ENCODE measurements around the gene TRAM2.
A peak's percentile ranks its signal among the peaks of the same experiment; 100 is the strongest.

The TRAM2 gene

DNA sequence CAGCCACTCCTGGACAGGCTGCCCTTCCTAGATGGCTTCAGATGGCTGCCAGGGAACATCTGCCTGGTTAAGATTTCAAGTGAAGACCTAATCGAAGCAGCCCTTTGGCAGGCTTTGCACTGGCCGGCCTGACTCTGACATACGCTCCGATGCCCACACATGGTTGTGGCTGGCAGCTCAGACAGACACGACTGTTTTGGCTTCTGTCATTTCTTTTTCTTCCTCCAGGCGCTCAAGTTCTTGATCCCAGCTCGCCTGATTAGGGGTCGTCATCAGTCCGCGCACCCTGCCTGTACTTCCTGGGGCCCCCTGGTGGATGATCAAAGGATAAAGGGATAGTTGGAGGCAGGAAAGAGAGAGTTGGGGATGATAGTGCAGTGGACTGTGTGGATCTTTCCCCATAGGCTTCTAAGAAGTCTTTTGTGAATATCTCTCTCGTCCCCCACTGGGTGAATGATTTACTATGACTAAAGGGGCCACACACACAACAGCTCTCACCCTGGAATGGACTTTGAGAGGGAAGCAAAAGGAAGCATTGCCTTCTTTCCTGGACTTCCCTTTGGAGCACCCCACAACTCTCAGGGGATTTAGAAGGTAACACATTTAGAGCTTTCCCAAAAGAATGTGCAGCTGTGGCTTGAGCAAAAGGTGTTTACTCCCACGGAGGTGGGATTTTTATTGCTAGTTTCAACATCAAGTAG lies 21.4 kb upstream of the TRAM2 start:
- H3K36me3 ChIP-seq: no peaks in the 10 kb centered on the region
- peaks cover 0 to 49% (median 37%) of the 10 kb centered on the region in 4 donors for H3K4me1 ChIP-seq
- DNase-seq: peak; percentile 66 to 76
- intact Hi-C loops (cut with DNase I; ENCODE audit: low total_unique reads): loop anchor here (2.0 to 10.0 kb wide), 4 partner anchors 21 to 313 kb away; partner anchors contain the start of genes MCM3 and TRAM2
- H3K27ac ChIP-seq: peak overlapping the region; percentile 80 to 85
- TF ChIP-seq, protein P1, sequence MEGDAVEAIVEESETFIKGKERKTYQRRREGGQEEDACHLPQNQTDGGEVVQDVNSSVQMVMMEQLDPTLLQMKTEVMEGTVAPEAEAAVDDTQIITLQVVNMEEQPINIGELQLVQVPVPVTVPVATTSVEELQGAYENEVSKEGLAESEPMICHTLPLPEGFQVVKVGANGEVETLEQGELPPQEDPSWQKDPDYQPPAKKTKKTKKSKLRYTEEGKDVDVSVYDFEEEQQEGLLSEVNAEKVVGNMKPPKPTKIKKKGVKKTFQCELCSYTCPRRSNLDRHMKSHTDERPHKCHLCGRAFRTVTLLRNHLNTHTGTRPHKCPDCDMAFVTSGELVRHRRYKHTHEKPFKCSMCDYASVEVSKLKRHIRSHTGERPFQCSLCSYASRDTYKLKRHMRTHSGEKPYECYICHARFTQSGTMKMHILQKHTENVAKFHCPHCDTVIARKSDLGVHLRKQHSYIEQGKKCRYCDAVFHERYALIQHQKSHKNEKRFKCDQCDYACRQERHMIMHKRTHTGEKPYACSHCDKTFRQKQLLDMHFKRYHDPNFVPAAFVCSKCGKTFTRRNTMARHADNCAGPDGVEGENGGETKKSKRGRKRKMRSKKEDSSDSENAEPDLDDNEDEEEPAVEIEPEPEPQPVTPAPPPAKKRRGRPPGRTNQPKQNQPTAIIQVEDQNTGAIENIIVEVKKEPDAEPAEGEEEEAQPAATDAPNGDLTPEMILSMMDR (IDR thresholded peaks at IDR 0.05): peak; percentile 73 to 82
- no peaks in the 10 kb centered on the region for H3K27me3 ChIP-seq
- H3K4me3 ChIP-seq: peak overlapping the region in 1 of 2 donors; percentile 23
- no peaks in the 10 kb centered on the region for H3K9me3 ChIP-seq

DNA sequence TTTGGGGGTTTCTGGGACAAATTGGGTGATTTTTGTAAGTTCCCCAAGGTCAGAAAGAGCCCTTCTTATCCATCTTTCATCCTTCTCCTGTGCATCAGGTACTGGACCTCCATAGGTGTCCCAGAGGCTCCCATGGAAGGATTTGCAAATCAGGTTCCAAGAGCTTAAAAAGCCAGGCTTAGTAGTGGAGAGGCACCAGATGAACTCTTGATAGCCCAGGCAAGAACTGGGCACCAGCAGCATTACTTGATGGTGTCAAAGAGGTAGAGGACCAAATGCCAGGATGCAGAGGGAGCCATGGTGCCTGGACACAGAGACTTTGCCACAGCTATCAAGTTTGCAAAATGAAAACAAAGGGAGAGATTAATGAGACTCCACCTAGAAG lies 20.9 kb upstream of the TRAM2 start:
- Histone ChIP-seq H3K27ac (peak overlapping the region; percentile 80 to 85), H3K4me1 (peaks cover 0 to 49% (median 37%) of the 10 kb centered on the region in 4 donors), H3K36me3 (no peaks in the 10 kb centered on the region), H3K27me3 (no peaks in the 10 kb centered on the region), H3K4me3 (peak overlapping the region in 1 of 2 donors; percentile 23), H3K9me3 (no peaks in the 10 kb centered on the region)
- TF ChIP-seq, protein P1 (IDR thresholded peaks at IDR 0.05): no peak
- intact Hi-C loops (cut with DNase I; ENCODE audit: low total_unique reads): loop anchor here (2.0 to 10.0 kb wide), 4 partner anchors 21 to 313 kb away; partner anchors contain the start of genes MCM3 and TRAM2
- no peak for DNase-seq

DNA sequence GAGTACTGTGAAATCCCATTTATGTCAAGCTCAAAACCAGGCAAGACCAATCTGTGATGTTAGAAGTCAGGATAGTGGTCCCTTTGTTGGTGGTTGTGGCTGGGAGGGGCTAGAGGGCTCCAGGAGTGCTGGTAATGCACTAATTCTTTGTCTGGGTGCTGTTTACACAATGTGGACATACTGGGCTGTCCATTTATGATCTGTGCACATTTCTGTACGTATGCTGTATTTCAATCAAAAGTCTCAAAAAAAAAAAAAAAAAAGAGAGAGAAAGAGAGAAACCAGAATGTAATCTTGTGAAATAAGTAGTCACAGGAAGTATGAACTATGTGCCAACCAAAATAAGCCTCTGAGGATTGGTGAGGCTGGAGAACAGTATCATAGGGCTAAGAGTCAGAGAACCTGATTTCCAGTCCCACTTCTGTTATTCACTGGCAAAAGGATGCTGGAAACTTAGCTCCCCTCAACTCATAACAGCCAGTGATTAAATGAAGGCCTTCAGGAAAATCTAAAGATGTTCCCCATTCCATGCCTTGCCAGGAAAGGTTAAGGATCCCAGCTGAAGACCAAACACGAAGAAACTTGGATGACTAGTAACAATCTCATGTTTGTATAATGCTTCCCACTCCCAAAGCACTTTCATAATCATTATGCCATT lies 19.6 kb upstream of the TRAM2 start:
- DNase-seq: no peak
- Histone ChIP-seq H3K9me3 (no peaks in the 10 kb centered on the region), H3K4me3 (no peak overlapping the region), H3K27me3 (no peaks in the 10 kb centered on the region), H3K36me3 (no peaks in the 10 kb centered on the region), H3K27ac (peak overlapping the region; percentile 80 to 85), H3K4me1 (peaks cover 0 to 49% (median 37%) of the 10 kb centered on the region in 4 donors)
- intact Hi-C loops (cut with DNase I; ENCODE audit: low total_unique reads): loop anchor here (5.0 to 10.0 kb wide), 3 partner anchors 66 to 312 kb away; partner anchors contain the start of gene MCM3
- TF ChIP-seq, protein P1 (IDR thresholded peaks at IDR 0.05): no peak

DNA sequence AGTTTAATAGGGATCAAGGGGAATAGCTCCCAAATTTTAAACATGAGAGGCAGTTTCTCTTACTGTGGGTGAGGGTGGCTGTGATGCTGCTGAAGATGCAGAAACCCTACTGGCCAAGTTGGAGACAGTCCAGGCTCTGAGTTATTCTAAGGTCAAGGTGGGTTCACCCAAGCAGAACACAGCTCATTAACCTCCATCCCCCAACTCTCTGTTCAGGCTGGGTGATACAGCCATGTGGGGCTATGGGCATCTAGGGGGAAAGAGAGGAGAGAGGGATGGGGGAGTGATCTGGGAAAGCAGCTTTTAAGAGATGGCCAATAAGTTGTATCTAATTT lies 18.9 kb upstream of the TRAM2 start:
- intact Hi-C loops (cut with DNase I; ENCODE audit: low total_unique reads): loop anchor here (5.0 to 10.0 kb wide), 3 partner anchors 67 to 311 kb away; partner anchors contain the start of gene MCM3
- TF ChIP-seq, protein P1 (IDR thresholded peaks at IDR 0.05): no peak
- Histone ChIP-seq H3K9me3 (no peaks in the 10 kb centered on the region), H3K4me1 (peaks cover 0 to 49% (median 37%) of the 10 kb centered on the region in 4 donors), H3K27me3 (no peaks in the 10 kb centered on the region), H3K4me3 (no peak overlapping the region), H3K27ac (peak overlapping the region; percentile 80 to 85), H3K36me3 (no peaks in the 10 kb centered on the region)
- DNase-seq: no peak

DNA sequence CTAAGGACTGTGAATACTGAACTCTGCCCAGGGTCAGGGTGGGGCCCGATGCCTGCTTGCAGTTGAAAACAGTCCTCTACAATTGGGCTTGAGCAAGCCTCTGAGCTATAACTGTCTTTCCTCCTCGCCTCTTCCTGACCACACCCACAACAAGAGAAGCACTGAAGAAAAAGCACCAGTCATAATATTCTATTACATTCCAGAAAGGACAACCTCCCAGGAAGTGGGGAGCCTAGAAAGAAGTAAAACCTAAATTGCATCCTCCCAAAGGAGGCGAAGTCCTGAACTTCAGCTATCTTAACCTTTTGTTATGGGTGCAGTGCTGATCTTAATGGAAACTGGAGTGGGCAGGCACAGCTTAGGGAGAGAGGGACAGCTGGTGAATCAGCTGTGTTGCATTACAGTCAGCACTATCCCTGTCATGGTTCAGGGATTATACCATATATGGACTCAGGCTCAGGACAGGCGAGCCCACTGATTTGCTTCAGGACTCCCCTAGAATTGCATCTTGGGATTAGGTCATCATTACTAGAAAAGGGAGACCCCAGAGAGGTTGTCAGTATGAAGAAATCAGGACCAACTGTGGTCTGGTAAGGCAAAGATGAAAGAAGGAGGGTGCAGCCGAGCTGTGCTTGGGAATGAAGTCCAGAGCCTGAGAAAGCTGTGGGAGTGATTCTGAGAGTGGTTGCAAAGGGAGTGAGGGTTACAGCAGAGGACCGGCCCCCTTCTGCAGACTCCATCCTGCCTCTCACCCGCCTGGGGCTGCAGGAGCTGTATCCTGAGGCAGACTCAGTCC lies 18.3 kb upstream of the TRAM2 start:
- peak in 1 of 2 donors; percentile 67 for DNase-seq
- peak overlapping the region; percentile 80 to 85 for H3K27ac ChIP-seq

More for the DNA sequence above, 18.3 kb upstream of the TRAM2 start:
- H3K4me1 ChIP-seq: peaks cover 0 to 52% (median 37%) of the 10 kb centered on the region in 4 donors
- H3K4me3 ChIP-seq: peak overlapping the region in 1 of 2 donors; percentile 4
- intact Hi-C loops (cut with DNase I; ENCODE audit: low total_unique reads): loop anchor here (5.0 to 10.0 kb wide), 3 partner anchors 67 to 310 kb away; partner anchors contain the start of gene MCM3
- H3K27me3 ChIP-seq: no peaks in the 10 kb centered on the region
- no peaks in the 10 kb centered on the region for H3K36me3 ChIP-seq
- no peaks in the 10 kb centered on the region for H3K9me3 ChIP-seq
- TF ChIP-seq, protein P1 (IDR thresholded peaks at IDR 0.05): no peak

Measured in tibial artery (tissue), 4 donors.